Measurements from ENCODE around the gene RAPGEF2. TPM values are rescaled to one million over a fixed set of nuclear protein-coding genes. Genes with fewer than 3 reads are reported as not detected.

RAPGEF2 gene
- total and polyA plus RNA-seq, 10 of the 15 experiments (the other 5 are each of a cell fraction or from before 2014, with no cell fraction given), result 0.31 to 24.0 (median 2.9) TPM

GRCh38 chr4:159212675-159213293 lies 109.9 kb downstream of the RAPGEF2 start:
- no peak overlapping the region for H3K4me3 ChIP-seq
- H3K79me2 ChIP-seq (ENCODE audit: control insufficient read depth, insufficient read depth, low read length), result peaks cover 7% of the 10 kb centered on the region
- no peaks in the 10 kb centered on the region for H3K4me1 ChIP-seq (ENCODE audit: control insufficient read depth, insufficient read depth, low read length)
- no peak overlapping the region for H2AFZ ChIP-seq (ENCODE audit: control insufficient read depth, low read depth, low read length)
- CTCF ChIA-PET, result interaction anchor here (0.6 to 2.6 kb wide), 4 partner anchors 10 to 47 kb away, joined by 3 to 12 read pairs (median 4); no protein-coding TSS in a partner anchor
- in situ Hi-C loops (cut with MboI) (loop anchor here (25.0 kb wide), 1 partner anchor 950 kb away; no protein-coding TSS in a partner anchor), intact Hi-C loops (cut with micrococcal nuclease; ENCODE audit: unreplicated experiment) (no loop called here)
- H3K27me3 ChIP-seq (replicated peaks in 1 of 2; ENCODE audit: control insufficient read depth in 2 of 2, insufficient read depth in 2 of 2, low read length in 1 of 2), result no peaks in the 10 kb centered on the region
- H4K20me1 ChIP-seq (ENCODE audit: control insufficient read depth, insufficient read depth), result no peaks in the 10 kb centered on the region
- no peak overlapping the region for H3K9ac ChIP-seq (ENCODE audit: control insufficient read depth, insufficient read depth, low read length)
- SMC1A ChIA-PET (ENCODE audit: uncharacterized antibody, unreplicated experiment), result interaction anchor here (0.7 to 5.0 kb wide), 6 partner anchors 11 to 695 kb away, joined by 3 to 17 read pairs (median 3); no protein-coding TSS in a partner anchor
- H3K4me2 ChIP-seq (ENCODE audit: control insufficient read depth, insufficient read depth), result no peak overlapping the region
- 98% methylated on average over 7 of the region's 7 CpGs for WGBS (ENCODE audit: insufficient coverage, insufficient replicate concordance, low lambda C conversion rate, missing lambda C conversion rate)
- RAD21 ChIA-PET (ENCODE audit: unreplicated experiment), result interaction anchor here (0.6 kb wide), 1 partner anchor 10 kb away, joined by 3 read pairs; no protein-coding TSS in a partner anchor
- POLR2A ChIA-PET, result no interaction called here
- H3K9me3 ChIP-seq (replicated peaks; ENCODE audit: control insufficient read depth, insufficient read depth, low read length), result no peaks in the 10 kb centered on the region; the same call in 2 of the 3 replicates
- H3K36me3 ChIP-seq (ENCODE audit: control insufficient read depth in 2 of 2, insufficient read depth in 2 of 2, low read length in 1 of 2), result peaks cover 0 to 4% of the 10 kb centered on the region in 2 experiments; a peak in 1 of 4 replicates
- no peak overlapping the region for H3K27ac ChIP-seq (ENCODE audit: control insufficient read depth, insufficient read depth)
- DNase-seq (ENCODE audit: low read depth, low spot score) (no peak), ATAC-seq (no peak), FAIRE-seq (no peak)
- no TSS peak for BruUV-seq (replicated peaks)
- TF ChIP-seq SREBF2 (IDR thresholded peaks at IDR 0.05; ENCODE audit: low read length) (no peak), ZZZ3 (IDR thresholded peaks at IDR 0.05; ENCODE audit: control insufficient read depth, insufficient read length, low read depth) (no peak), LARP7 (IDR thresholded peaks at IDR 0.05) (no peak), PBX3 (IDR thresholded peaks at IDR 0.05; ENCODE audit: insufficient replicate concordance, low read depth, low read length) (no peak), ZBED1 (IDR thresholded peaks at IDR 0.05; ENCODE audit: borderline replicate concordance) (no peak), PRDM15 (CRISPR knock-in tag; IDR thresholded peaks at IDR 0.05) (no peak), RB1 (IDR thresholded peaks at IDR 0.05; ENCODE audit: borderline replicate concordance) (no peak), MYB (IDR thresholded peaks at IDR 0.05; ENCODE audit: borderline replicate concordance, low read depth, low read length) (no peak), CHD2 (IDR thresholded peaks at IDR 0.05; ENCODE audit: borderline replicate concordance, low read depth, low read length) (no peak)
- TF ChIP-seq, protein P1, sequence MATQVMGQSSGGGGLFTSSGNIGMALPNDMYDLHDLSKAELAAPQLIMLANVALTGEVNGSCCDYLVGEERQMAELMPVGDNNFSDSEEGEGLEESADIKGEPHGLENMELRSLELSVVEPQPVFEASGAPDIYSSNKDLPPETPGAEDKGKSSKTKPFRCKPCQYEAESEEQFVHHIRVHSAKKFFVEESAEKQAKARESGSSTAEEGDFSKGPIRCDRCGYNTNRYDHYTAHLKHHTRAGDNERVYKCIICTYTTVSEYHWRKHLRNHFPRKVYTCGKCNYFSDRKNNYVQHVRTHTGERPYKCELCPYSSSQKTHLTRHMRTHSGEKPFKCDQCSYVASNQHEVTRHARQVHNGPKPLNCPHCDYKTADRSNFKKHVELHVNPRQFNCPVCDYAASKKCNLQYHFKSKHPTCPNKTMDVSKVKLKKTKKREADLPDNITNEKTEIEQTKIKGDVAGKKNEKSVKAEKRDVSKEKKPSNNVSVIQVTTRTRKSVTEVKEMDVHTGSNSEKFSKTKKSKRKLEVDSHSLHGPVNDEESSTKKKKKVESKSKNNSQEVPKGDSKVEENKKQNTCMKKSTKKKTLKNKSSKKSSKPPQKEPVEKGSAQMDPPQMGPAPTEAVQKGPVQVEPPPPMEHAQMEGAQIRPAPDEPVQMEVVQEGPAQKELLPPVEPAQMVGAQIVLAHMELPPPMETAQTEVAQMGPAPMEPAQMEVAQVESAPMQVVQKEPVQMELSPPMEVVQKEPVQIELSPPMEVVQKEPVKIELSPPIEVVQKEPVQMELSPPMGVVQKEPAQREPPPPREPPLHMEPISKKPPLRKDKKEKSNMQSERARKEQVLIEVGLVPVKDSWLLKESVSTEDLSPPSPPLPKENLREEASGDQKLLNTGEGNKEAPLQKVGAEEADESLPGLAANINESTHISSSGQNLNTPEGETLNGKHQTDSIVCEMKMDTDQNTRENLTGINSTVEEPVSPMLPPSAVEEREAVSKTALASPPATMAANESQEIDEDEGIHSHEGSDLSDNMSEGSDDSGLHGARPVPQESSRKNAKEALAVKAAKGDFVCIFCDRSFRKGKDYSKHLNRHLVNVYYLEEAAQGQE (IDR thresholded peaks at IDR 0.05; ENCODE audit: low read depth, low read length), result no peak
